ENCODE data around the gene AFF3.

Gene AFF3

GRCh38 chr2:100060875-100061274, 81.5 kb downstream of the AFF3 start:
- H3K9ac ChIP-seq (ENCODE audit: low read length): no peak overlapping the region
- H3K36me3 ChIP-seq (ENCODE audit: control insufficient read depth, insufficient read depth, low read length): no peaks in the 10 kb centered on the region
- H3K27ac ChIP-seq (ENCODE audit: low read depth, low read length): no peak overlapping the region
- no peaks in the 10 kb centered on the region for H3K27me3 ChIP-seq (ENCODE audit: control insufficient read depth, insufficient read depth, low read length)
- H3K4me3 ChIP-seq (ENCODE audit: low read length): no peak overlapping the region
- no peaks in the 10 kb centered on the region for H3K4me1 ChIP-seq (ENCODE audit: control insufficient read depth, insufficient read depth, low read length)

- no peaks in the 10 kb centered on the region for H3K36me3 ChIP-seq (ENCODE audit: control insufficient read depth, insufficient read depth, low read length)
- H3K4me3 ChIP-seq (ENCODE audit: low read length): no peak overlapping the region
- no peak overlapping the region for H3K27ac ChIP-seq (ENCODE audit: low read depth, low read length)
- H3K9ac ChIP-seq (ENCODE audit: low read length): no peak overlapping the region
- H3K4me1 ChIP-seq (ENCODE audit: control insufficient read depth, insufficient read depth, low read length): no peaks in the 10 kb centered on the region
- no peaks in the 10 kb centered on the region for H3K27me3 ChIP-seq (ENCODE audit: control insufficient read depth, insufficient read depth, low read length)
These were observed 82.8 kb downstream of the AFF3 start for GRCh38 chr2:100059638-100060037.

GRCh38 chr2:100057901-100058261, 84.5 kb downstream of the AFF3 start:
- Histone ChIP-seq H3K36me3 (ENCODE audit: control insufficient read depth, insufficient read depth, low read length) (no peaks in the 10 kb centered on the region), H3K27ac (ENCODE audit: low read depth, low read length) (no peak overlapping the region), H3K4me3 (ENCODE audit: low read length) (no peak overlapping the region), H3K9ac (ENCODE audit: low read length) (no peak overlapping the region), H3K27me3 (ENCODE audit: control insufficient read depth, insufficient read depth, low read length) (no peaks in the 10 kb centered on the region), H3K4me1 (ENCODE audit: control insufficient read depth, insufficient read depth, low read length) (no peaks in the 10 kb centered on the region)

GRCh38 chr2:100054426-100054825, 88.0 kb downstream of the AFF3 start:
- Histone ChIP-seq H3K36me3 (ENCODE audit: control insufficient read depth, insufficient read depth, low read length) (no peaks in the 10 kb centered on the region), H3K4me1 (ENCODE audit: control insufficient read depth, insufficient read depth, low read length) (no peaks in the 10 kb centered on the region), H3K27me3 (ENCODE audit: control insufficient read depth, insufficient read depth, low read length) (no peaks in the 10 kb centered on the region), H3K27ac (ENCODE audit: low read depth, low read length) (no peak overlapping the region), H3K9ac (ENCODE audit: low read length) (no peak overlapping the region), H3K4me3 (ENCODE audit: low read length) (no peak overlapping the region)

- Histone ChIP-seq H3K4me1 (ENCODE audit: control insufficient read depth, insufficient read depth, low read length) (no peaks in the 10 kb centered on the region), H3K4me3 (ENCODE audit: low read length) (no peak overlapping the region), H3K9ac (ENCODE audit: low read length) (no peak overlapping the region), H3K27me3 (ENCODE audit: control insufficient read depth, insufficient read depth, low read length) (no peaks in the 10 kb centered on the region), H3K27ac (ENCODE audit: low read depth, low read length) (no peak overlapping the region), H3K36me3 (ENCODE audit: control insufficient read depth, insufficient read depth, low read length) (no peaks in the 10 kb centered on the region)
These were observed 89.1 kb downstream of the AFF3 start for GRCh38 chr2:100053087-100053885.

- Histone ChIP-seq H3K9ac (ENCODE audit: low read length) (no peak overlapping the region), H3K4me1 (ENCODE audit: control insufficient read depth, insufficient read depth, low read length) (no peaks in the 10 kb centered on the region), H3K4me3 (ENCODE audit: low read length) (no peak overlapping the region), H3K27me3 (ENCODE audit: control insufficient read depth, insufficient read depth, low read length) (no peaks in the 10 kb centered on the region), H3K36me3 (ENCODE audit: control insufficient read depth, insufficient read depth, low read length) (no peaks in the 10 kb centered on the region), H3K27ac (ENCODE audit: low read depth, low read length) (no peak overlapping the region)
These were observed 89.7 kb downstream of the AFF3 start for GRCh38 chr2:100052650-100053049.

- Histone ChIP-seq H3K27me3 (ENCODE audit: control insufficient read depth, insufficient read depth, low read length) (no peaks in the 10 kb centered on the region), H3K36me3 (ENCODE audit: control insufficient read depth, insufficient read depth, low read length) (no peaks in the 10 kb centered on the region), H3K27ac (ENCODE audit: low read depth, low read length) (no peak overlapping the region), H3K4me3 (ENCODE audit: low read length) (no peak overlapping the region), H3K9ac (ENCODE audit: low read length) (no peak overlapping the region), H3K4me1 (ENCODE audit: control insufficient read depth, insufficient read depth, low read length) (no peaks in the 10 kb centered on the region)
These were observed 91.1 kb downstream of the AFF3 start for GRCh38 chr2:100051253-100051652.

GRCh38 chr2:100050685-100051084, 91.7 kb downstream of the AFF3 start:
- Histone ChIP-seq H3K27me3 (ENCODE audit: control insufficient read depth, insufficient read depth, low read length) (no peaks in the 10 kb centered on the region), H3K27ac (ENCODE audit: low read depth, low read length) (no peak overlapping the region), H3K4me3 (ENCODE audit: low read length) (no peak overlapping the region)

GRCh38 chr2:100046961-100047947, 95.1 kb downstream of the AFF3 start:
- Histone ChIP-seq H3K9ac (ENCODE audit: low read length) (no peak overlapping the region), H3K27me3 (ENCODE audit: control insufficient read depth, insufficient read depth, low read length) (no peaks in the 10 kb centered on the region), H3K27ac (ENCODE audit: low read depth, low read length) (no peak overlapping the region), H3K4me3 (ENCODE audit: low read length) (no peak overlapping the region), H3K36me3 (ENCODE audit: control insufficient read depth, insufficient read depth, low read length) (no peaks in the 10 kb centered on the region), H3K4me1 (ENCODE audit: control insufficient read depth, insufficient read depth, low read length) (no peaks in the 10 kb centered on the region)

More at GRCh38 chr2:100050685-100051084, 91.7 kb downstream of the AFF3 start:
- Histone ChIP-seq H3K4me1 (ENCODE audit: control insufficient read depth, insufficient read depth, low read length) (no peaks in the 10 kb centered on the region), H3K9ac (ENCODE audit: low read length) (no peak overlapping the region), H3K36me3 (ENCODE audit: control insufficient read depth, insufficient read depth, low read length) (no peaks in the 10 kb centered on the region)

GRCh38 chr2:100045000-100045399, 97.4 kb downstream of the AFF3 start:
- Histone ChIP-seq H3K9ac (ENCODE audit: low read length) (no peak overlapping the region), H3K27ac (ENCODE audit: low read depth, low read length) (no peak overlapping the region), H3K4me3 (ENCODE audit: low read length) (no peak overlapping the region), H3K4me1 (ENCODE audit: control insufficient read depth, insufficient read depth, low read length) (no peaks in the 10 kb centered on the region), H3K36me3 (ENCODE audit: control insufficient read depth, insufficient read depth, low read length) (no peaks in the 10 kb centered on the region), H3K27me3 (ENCODE audit: control insufficient read depth, insufficient read depth, low read length) (no peaks in the 10 kb centered on the region)

GRCh38 chr2:100043891-100044255, 98.5 kb downstream of the AFF3 start:
- Histone ChIP-seq H3K4me3 (ENCODE audit: low read length) (no peak overlapping the region), H3K9ac (ENCODE audit: low read length) (no peak overlapping the region), H3K27ac (ENCODE audit: low read depth, low read length) (no peak overlapping the region), H3K36me3 (ENCODE audit: control insufficient read depth, insufficient read depth, low read length) (no peaks in the 10 kb centered on the region), H3K27me3 (ENCODE audit: control insufficient read depth, insufficient read depth, low read length) (no peaks in the 10 kb centered on the region), H3K4me1 (ENCODE audit: control insufficient read depth, insufficient read depth, low read length) (no peaks in the 10 kb centered on the region)

GRCh38 chr2:100043081-100043890, 99.1 kb downstream of the AFF3 start:
- no peak overlapping the region for H3K27ac ChIP-seq (ENCODE audit: low read depth, low read length)
- no peaks in the 10 kb centered on the region for H3K36me3 ChIP-seq (ENCODE audit: control insufficient read depth, insufficient read depth, low read length)
- H3K27me3 ChIP-seq (ENCODE audit: control insufficient read depth, insufficient read depth, low read length): no peaks in the 10 kb centered on the region
- no peaks in the 10 kb centered on the region for H3K4me1 ChIP-seq (ENCODE audit: control insufficient read depth, insufficient read depth, low read length)
- no peak overlapping the region for H3K4me3 ChIP-seq (ENCODE audit: low read length)
- H3K9ac ChIP-seq (ENCODE audit: low read length): no peak overlapping the region
